Caco-2 (cell line): ENCODE results near the gene DOCK3. TPM values are rescaled to one million over a fixed set of nuclear protein-coding genes. Genes with fewer than 3 reads are reported as not detected.

Source experiments
- BruUV-seq: library from RNA; stranded (reverse); fragments of 400-500 nt; replicated peaks from 2 replicates; lab custom pipeline; 2021; lab: Mats Ljungman, UMichigan
- CTCF ChIA-PET: fragments of 300-600 bp; sonication (Branson Sonifier 250); formaldehyde crosslinking; loops from one replicate; lab custom pipeline; 2022; ENCODE audit warnings: antibody characterized with exemption; lab: Charles Lee
- POLR2A ChIA-PET: fragments of 300-600 bp; sonication (Branson Sonifier 250); formaldehyde crosslinking; loops from one replicate; lab custom pipeline; 2022; ENCODE audit warnings: antibody characterized with exemption; lab: Charles Lee
- DNase-seq, 2 experiments: peaks; one replicate each; pipeline versions ENCODE4 v3.0.0 to v3.0.0-alpha.2; 2020 to 2022
- H3K27me3 ChIP-seq: replicated peaks from 2 replicates; pipeline ENCODE4 v1.6.0; 2011; ENCODE audit warnings: low read length; ENCODE audit not compliant: control insufficient read depth, insufficient read depth
- H3K36me3 ChIP-seq: 2 replicates; pipeline ENCODE4 v1.5.1; 2011; ENCODE audit warnings: low read length; ENCODE audit not compliant: control insufficient read depth, insufficient read depth
- H3K4me1 ChIP-seq: fragments of 250-450 bp; sonication (Bioruptor Pico); 2 replicates; pipeline ENCODE4 v1.5.1; 2020; ENCODE audit warnings: mild to moderate bottlenecking
- H3K4me3 ChIP-seq: 2 replicates; pipeline ENCODE4 v1.5.1; 2011; ENCODE audit warnings: low read depth, mild to moderate bottlenecking, control low read depth, low read length
- H3K9me3 ChIP-seq: fragments of 250-450 bp; sonication (Bioruptor Pico); 2 replicates; pipeline ENCODE4 v1.5.1; 2020; ENCODE audit warnings: mild to moderate bottlenecking, moderate library complexity
- H3K27ac Mint-ChIP-seq: one replicate; pipeline ENCODE4 v1.8.0; 2022; ENCODE audit warnings: mixed read lengths; ENCODE audit not compliant: unreplicated experiment
- H3K27me3 Mint-ChIP-seq: one replicate; pipeline ENCODE4 v1.8.0; 2022; ENCODE audit warnings: mixed read lengths; ENCODE audit not compliant: insufficient read depth, unreplicated experiment
- H3K36me3 Mint-ChIP-seq: one replicate; pipeline ENCODE4 v1.8.0; 2022; ENCODE audit warnings: mild to moderate bottlenecking, mixed read lengths; ENCODE audit not compliant: insufficient read depth, unreplicated experiment
- H3K4me1 Mint-ChIP-seq: one replicate; pipeline ENCODE4 v1.8.0; 2022; ENCODE audit warnings: low read depth, mixed read lengths; ENCODE audit not compliant: unreplicated experiment
- H3K4me3 Mint-ChIP-seq: one replicate; pipeline ENCODE4 v1.8.0; 2022; ENCODE audit warnings: mild to moderate bottlenecking, moderate library complexity, mixed read lengths; ENCODE audit not compliant: unreplicated experiment
- H3K9me3 Mint-ChIP-seq: one replicate; pipeline ENCODE4 v1.8.0; 2022; ENCODE audit warnings: mixed read lengths; ENCODE audit not compliant: unreplicated experiment
- CTCF ChIP-seq, 2 experiments: fragments of 200-600 bp in 1 of 2; IDR thresholded peaks; 1 replicate in 1 of 2; 2 replicates in 1 of 2; pipeline versions ENCODE4 v1.5.1 to v1.8.0; 2011 to 2022; ENCODE audit warnings: antibody characterized with exemption in 1 of 2, control low read depth in 1 of 2, inconsistent platforms in 1 of 2, low read depth in 1 of 2, low read length in 1 of 2, mild to moderate bottlenecking in 1 of 2, moderate library complexity in 1 of 2; ENCODE audit not compliant: insufficient read depth in 1 of 2, severe bottlenecking in 1 of 2, unreplicated experiment in 1 of 2
- intact Hi-C: fragments of 100-400 bp; cut with micrococcal nuclease; formaldehyde crosslinking; loops from one replicate; pipeline ENCODE4 v1.10.0; 2022; ENCODE audit not compliant: unreplicated experiment
- total RNA-seq: library from RNA; stranded (reverse); gene quantifications from 2 replicates; pipeline ENCODE4 v1.2.3, GENCODE V29; 2022

The DOCK3 gene
- total RNA-seq, 1 experiment from 2014 or later: 0.05 TPM

GRCh38 chr3:51390246-51391074, 715.7 kb downstream of the DOCK3 start:
- no peak overlapping the region for H3K27ac Mint-ChIP-seq
- Histone ChIP-seq H3K4me1 (peaks cover 54% of the 10 kb centered on the region), H3K4me3 (peak overlapping the region; percentile 27), H3K9me3 (no peaks in the 10 kb centered on the region), H3K36me3 (peaks cover 5% of the 10 kb centered on the region), H3K27me3 (no peaks in the 10 kb centered on the region)
- POLR2A ChIA-PET: no interaction called here
- no peaks in the 10 kb centered on the region for H3K27me3 Mint-ChIP-seq
- no peaks in the 10 kb centered on the region for H3K9me3 Mint-ChIP-seq
- BruUV-seq: no TSS peak
- TF ChIP-seq CTCF (IDR thresholded peaks at IDR 0.05; ENCODE audit: insufficient read depth in 1 of 2, low read depth in 1 of 2, low read length in 1 of 2, severe bottlenecking in 1 of 2, unreplicated experiment in 1 of 2): peak in 1 of 2 experiments; percentile 86
- CTCF ChIA-PET: interaction anchor here (1.5 kb wide), 1 partner anchor 109 kb away, joined by 21 read pairs; the partner anchor contains the start of gene DCAF1
- H3K4me1 Mint-ChIP-seq: peaks cover 34% of the 10 kb centered on the region
- H3K36me3 Mint-ChIP-seq: peaks cover 85% of the 10 kb centered on the region
- DNase-seq: no peak
- H3K4me3 Mint-ChIP-seq: peak overlapping the region; percentile 52
- intact Hi-C loops: loop anchor here (1.0 to 5.0 kb wide), 2 partner anchors 44 to 292 kb away; no protein-coding TSS in a partner anchor

- intact Hi-C loops: loop anchor here (1.0 to 5.0 kb wide), 2 partner anchors 43 to 291 kb away; no protein-coding TSS in a partner anchor
- peak in 1 of 2 experiments; percentile 87 for TF ChIP-seq CTCF (IDR thresholded peaks at IDR 0.05; ENCODE audit: insufficient read depth in 1 of 2, low read depth in 1 of 2, low read length in 1 of 2, severe bottlenecking in 1 of 2, unreplicated experiment in 1 of 2)
- Mint-ChIP-seq H3K36me3 (peaks cover 85% of the 10 kb centered on the region), H3K27ac (peak within 1 kb of the TSS; percentile 57), H3K9me3 (no peaks in the 10 kb centered on the region), H3K27me3 (no peaks in the 10 kb centered on the region), H3K4me1 (peaks cover 34% of the 10 kb centered on the region), H3K4me3 (peak within 1 kb of the TSS; percentile 74)
- Histone ChIP-seq H3K36me3 (peaks cover 5% of the 10 kb centered on the region), H3K4me3 (peak within 1 kb of the TSS; percentile 90), H3K27me3 (no peaks in the 10 kb centered on the region), H3K9me3 (no peaks in the 10 kb centered on the region), H3K4me1 (peaks cover 51% of the 10 kb centered on the region)
- peak; percentile 97 to 98 for DNase-seq
- no TSS peak for BruUV-seq
- POLR2A ChIA-PET: no interaction called here
- CTCF ChIA-PET: interaction anchor here (0.5 kb wide), 1 partner anchor 1514 kb away, joined by 6 read pairs; no protein-coding TSS in a partner anchor
Measured at GRCh38 chr3:51391075-51391565, 716.4 kb downstream of the DOCK3 start, which contains the start of gene RBM15B. TSS of gene RBM15B (plus strand) at chr3:51391285. CDS start at chr3:51391400, 115 bp downstream.
